NCI-H1417 (cell line): ENCODE results near the gene NRG3.

ENCODE experiments used
- DNase-seq, 3 experiments: peaks; one replicate each; lab custom pipeline; 2025; lab: John Stamatoyannopoulos, UW

Gene NRG3

GRCh38 chr10:82092111-82092510 is 217.1 kb downstream of the NRG3 start:
- no peak for DNase-seq

GRCh38 chr10:82124713-82125112 is 249.7 kb downstream of the NRG3 start:
- no peak for DNase-seq

- no peak for DNase-seq
Measured at GRCh38 chr10:82128527-82128926, 253.5 kb downstream of the NRG3 start.

- no peak for DNase-seq
Measured at GRCh38 chr10:82136103-82136502, 261.1 kb downstream of the NRG3 start.

GRCh38 chr10:82144153-82144552 is 269.2 kb downstream of the NRG3 start:
- DNase-seq: no peak

- no peak for DNase-seq
Measured at GRCh38 chr10:82148764-82149163, 273.8 kb downstream of the NRG3 start.

GRCh38 chr10:82149674-82150073 is 274.7 kb downstream of the NRG3 start:
- DNase-seq: no peak

GRCh38 chr10:82150123-82150900 is 275.3 kb downstream of the NRG3 start:
- DNase-seq: peak in 2 of 3 experiments; percentile 6 to 31

GRCh38 chr10:82160307-82160706 is 285.3 kb downstream of the NRG3 start:
- DNase-seq: no peak

GRCh38 chr10:82161264-82161663 is 286.3 kb downstream of the NRG3 start:
- DNase-seq: no peak

- DNase-seq: no peak
Measured at GRCh38 chr10:82162549-82163195, 287.7 kb downstream of the NRG3 start.

GRCh38 chr10:82171899-82172298 is 296.9 kb downstream of the NRG3 start:
- no peak for DNase-seq

GRCh38 chr10:82176587-82176986 is 301.6 kb downstream of the NRG3 start:
- DNase-seq: no peak

GRCh38 chr10:82190432-82191260 is 315.7 kb downstream of the NRG3 start:
- DNase-seq: no peak

GRCh38 chr10:82191653-82192052 is 316.7 kb downstream of the NRG3 start:
- no peak for DNase-seq

GRCh38 chr10:82192665-82193064 is 317.7 kb downstream of the NRG3 start:
- DNase-seq: no peak

GRCh38 chr10:82194419-82194818 is 319.4 kb downstream of the NRG3 start:
- DNase-seq: no peak

GRCh38 chr10:82206831-82207230 is 331.8 kb downstream of the NRG3 start:
- DNase-seq: no peak

GRCh38 chr10:82208726-82209125 is 333.7 kb downstream of the NRG3 start:
- no peak for DNase-seq

- DNase-seq: no peak
Measured at GRCh38 chr10:82210331-82210730, 335.3 kb downstream of the NRG3 start.

- no peak for DNase-seq
Measured at GRCh38 chr10:82211346-82211745, 336.4 kb downstream of the NRG3 start.

- DNase-seq: no peak
Measured at GRCh38 chr10:82212753-82213152, 337.8 kb downstream of the NRG3 start.

- no peak for DNase-seq
Measured at GRCh38 chr10:82213784-82214183, 338.8 kb downstream of the NRG3 start.
